H1 (cell line): ENCODE results near the gene RABGAP1. TPM values are rescaled to one million over a fixed set of nuclear protein-coding genes. Genes with fewer than 3 reads are reported as not detected.

Experiments used
- CTCF ChIA-PET: fragments of 300-600 bp; sonication (Branson Sonifier 250); formaldehyde crosslinking; loops from one replicate; lab custom pipeline; 2021; ENCODE audit not compliant: partially characterized antibody; lab: Charles Lee
- POLR2A ChIA-PET: fragments of 300-600 bp; sonication (Branson Sonifier 250); formaldehyde crosslinking; loops from one replicate; lab custom pipeline; 2021; ENCODE audit warnings: inconsistent platforms; ENCODE audit not compliant: partially characterized antibody; lab: Charles Lee
- DNase-seq, 2 experiments: peaks; one replicate each; pipeline versions ENCODE4 v3.0.0 to v3.0.0-alpha.2; 2010 to 2022; ENCODE audit warnings: low spot score in 2 of 2, low read depth in 1 of 2, mixed read lengths in 1 of 2
- FAIRE-seq: peaks from 2 replicates; lab custom pipeline; 2011; peaks lifted over from hg19 to GRCh38; lab: Jason Lieb, UNC
- H2AFZ ChIP-seq: 2 replicates; pipeline ENCODE4 v1.8.1; 2012; ENCODE audit warnings: low read length, inconsistent platforms
- H2AK5ac ChIP-seq: 2 replicates; pipeline ENCODE4 v1.6.1; 2013; ENCODE audit warnings: low read depth, low read length
- H2BK120ac ChIP-seq: replicated peaks from 2 replicates; pipeline ENCODE3; 2013; ENCODE audit warnings: low read depth, low read length, inconsistent platforms
- H2BK12ac ChIP-seq: 2 replicates; pipeline ENCODE4 v1.6.1; 2013; ENCODE audit warnings: low read depth, low read length
- H2BK15ac ChIP-seq: 2 replicates; pipeline ENCODE4 v1.6.1; 2013; ENCODE audit warnings: low read length
- H2BK20ac ChIP-seq: 2 replicates; pipeline ENCODE4 v1.6.1; 2013; ENCODE audit warnings: low read length
- H2BK5ac ChIP-seq: 2 replicates; pipeline ENCODE4 v1.6.1; 2013; ENCODE audit warnings: low read depth, low read length
- H3K14ac ChIP-seq: 2 replicates; pipeline ENCODE4 v1.6.1; 2013; ENCODE audit warnings: inconsistent platforms; ENCODE audit not compliant: insufficient read length
- H3K18ac ChIP-seq: 2 replicates; pipeline ENCODE4 v1.6.1; 2013; ENCODE audit warnings: low read length; ENCODE audit errors: extremely low read depth
- H3K23ac ChIP-seq: 2 replicates; pipeline ENCODE4 v1.6.1; 2013; ENCODE audit warnings: inconsistent platforms; ENCODE audit not compliant: insufficient read length
- H3K23me2 ChIP-seq: 2 replicates; pipeline ENCODE4 v1.6.1; 2013; ENCODE audit warnings: low read depth, low read length
- H3K27ac ChIP-seq: 2 replicates; pipeline ENCODE4 v1.6.1; 2011; ENCODE audit warnings: low read depth, low read length, inconsistent platforms
- H3K27me3 ChIP-seq, 4 experiments: replicated peaks in 1 of 4; 1 replicate in 1 of 4; 2 replicates in 3 of 4; pipeline versions ENCODE4 v1.6.1 to v1.8.1; 2011 to 2013; ENCODE audit warnings: low read length in 3 of 4, mild to moderate bottlenecking in 3 of 4, inconsistent platforms in 2 of 4, mixed read lengths in 2 of 4, moderate library complexity in 1 of 4; ENCODE audit not compliant: control insufficient read depth in 3 of 4, insufficient read depth in 3 of 4; ENCODE audit errors: extremely low read depth in 1 of 4
- H3K36me3 ChIP-seq, 4 experiments: 2 replicates each; pipeline versions ENCODE4 v1.6.1 to v1.8.1; 2011 to 2013; ENCODE audit warnings: mild to moderate bottlenecking in 4 of 4, low read length in 3 of 4, moderate library complexity in 2 of 4, control low read depth in 1 of 4, inconsistent platforms in 1 of 4; ENCODE audit not compliant: insufficient read depth in 4 of 4, control insufficient read depth in 2 of 4
- H3K4ac ChIP-seq: replicated peaks from 2 replicates; pipeline ENCODE3; 2013; ENCODE audit warnings: low read length, low read depth, mixed read lengths, inconsistent platforms; ENCODE audit not compliant: insufficient read length
- H3K4me1 ChIP-seq, 4 experiments: replicated peaks in 1 of 4; 1 replicate in 1 of 4; 2 replicates in 3 of 4; pipeline versions ENCODE4 v1.6.1 to v1.8.1; 2011 to 2013; ENCODE audit warnings: low read length in 3 of 4, inconsistent platforms in 2 of 4, mixed read lengths in 1 of 4; ENCODE audit not compliant: insufficient read depth in 4 of 4, control insufficient read depth in 3 of 4
- H3K4me2 ChIP-seq, 2 experiments: 2 replicates each; pipeline versions ENCODE4 v1.6.1 to v1.8.1; 2011 to 2013; ENCODE audit warnings: low read depth in 2 of 2, low read length in 2 of 2, control low read depth in 1 of 2, inconsistent platforms in 1 of 2, mild to moderate bottlenecking in 1 of 2; ENCODE audit not compliant: insufficient read depth in 1 of 2
- H3K4me3 ChIP-seq, 4 experiments: fragments of 200-600, 300-600 bp in 1 of 4; sonication (generic), shearing (Covaris generic), sonication (Bioruptor Twin) in 1 of 4; 2 replicates each; pipeline versions ENCODE4 v1.5.1 to v1.8.1; 2011 to 2016; ENCODE audit warnings: low read length in 4 of 4, low read depth in 3 of 4, control low read depth in 2 of 4, inconsistent platforms in 2 of 4, mild to moderate bottlenecking in 2 of 4, mixed read lengths in 1 of 4, moderate library complexity in 1 of 4; ENCODE audit not compliant: insufficient read depth in 2 of 4; ENCODE audit errors: extremely low read depth in 1 of 4
- H3K56ac ChIP-seq: replicated peaks from 2 replicates; pipeline ENCODE3; 2013; ENCODE audit warnings: low read depth, mild to moderate bottlenecking, mixed read lengths, low read length, inconsistent platforms; ENCODE audit not compliant: insufficient read length
- H3K79me1 ChIP-seq: 2 replicates; pipeline ENCODE4 v1.6.1; 2013; ENCODE audit warnings: low read depth, low read length, control low read depth
- H3K79me2 ChIP-seq, 2 experiments: 2 replicates each; pipeline versions ENCODE4 v1.6.1 to v1.8.1; 2012 to 2013; ENCODE audit warnings: low read length in 2 of 2, mild to moderate bottlenecking in 2 of 2, inconsistent platforms in 1 of 2; ENCODE audit not compliant: insufficient read depth in 2 of 2, control insufficient read depth in 1 of 2
- H3K9ac ChIP-seq, 4 experiments: replicated peaks in 1 of 4; 1 replicate in 1 of 4; 2 replicates in 3 of 4; pipeline versions ENCODE4 v1.6.1 to v1.8.1; 2011 to 2013; ENCODE audit warnings: low read depth in 3 of 4, low read length in 3 of 4, control low read depth in 2 of 4, mild to moderate bottlenecking in 2 of 4, moderate library complexity in 2 of 4, inconsistent platforms in 1 of 4; ENCODE audit errors: extremely low read depth in 1 of 4
- H3K9me3 ChIP-seq, 2 experiments: 2 replicates each; pipeline versions ENCODE4 v1.6.1 to v1.8.1; 2012 to 2013; ENCODE audit warnings: mild to moderate bottlenecking in 2 of 2, moderate library complexity in 2 of 2, control low read depth in 1 of 2, inconsistent platforms in 1 of 2, low read depth in 1 of 2, low read length in 1 of 2, mixed read lengths in 1 of 2; ENCODE audit not compliant: insufficient read depth in 2 of 2
- H4K20me1 ChIP-seq, 2 experiments: replicated peaks in 1 of 2; 2 replicates each; pipeline versions ENCODE3 to v1.8.1; 2011 to 2013; ENCODE audit warnings: inconsistent platforms in 2 of 2, low read length in 2 of 2, mild to moderate bottlenecking in 1 of 2; ENCODE audit not compliant: insufficient read depth in 2 of 2, control insufficient read depth in 1 of 2
- H4K5ac ChIP-seq: 2 replicates; pipeline ENCODE4 v1.6.1; 2013; ENCODE audit warnings: low read length, low read depth, mixed read lengths, inconsistent platforms; ENCODE audit not compliant: insufficient read length
- H4K8ac ChIP-seq: 2 replicates; pipeline ENCODE4 v1.8.0; 2013; ENCODE audit warnings: mild to moderate bottlenecking, moderate library complexity, low read length, inconsistent platforms; ENCODE audit not compliant: insufficient read depth; ENCODE audit errors: extremely low read depth
- H4K91ac ChIP-seq: replicated peaks from 2 replicates; pipeline ENCODE3; 2013; ENCODE audit warnings: low read length, mixed read lengths, inconsistent platforms; ENCODE audit not compliant: insufficient read length
- CBX8 ChIP-seq: fragments of 300-800, 300-1000 bp; sonication (generic); IDR thresholded peaks from 2 replicates; pipeline ENCODE4 v1.7.1; 2016; ENCODE audit warnings: low read depth, low read length, borderline replicate concordance
- CHD2 ChIP-seq: IDR thresholded peaks from 2 replicates; pipeline ENCODE4 v1.6.1; 2012; ENCODE audit warnings: low read length, improper control_type of control experiment
- CTBP2 ChIP-seq: IDR thresholded peaks from 2 replicates; pipeline ENCODE4 v1.7.0; 2011; ENCODE audit warnings: borderline replicate concordance, mild to moderate bottlenecking, moderate library complexity, mixed read lengths, low read length; ENCODE audit not compliant: insufficient read depth, insufficient read length
- JUND ChIP-seq: IDR thresholded peaks from 2 replicates; pipeline ENCODE4 v1.6.1; 2011; ENCODE audit warnings: mild to moderate bottlenecking, improper control_type of control experiment, low read length
- PHF8 ChIP-seq: fragments of 200-600 bp; sonication (generic); conservative IDR thresholded peaks from 2 replicates; pipeline ENCODE4 v1.7.1; 2012; ENCODE audit warnings: low read depth, mild to moderate bottlenecking, inconsistent platforms, low read length, moderate library complexity
- SAP30 ChIP-seq: fragments of 300-600 bp; sonication (generic); IDR thresholded peaks from 2 replicates; pipeline ENCODE4 v1.7.1; 2012; ENCODE audit warnings: low read length, moderate library complexity, mild to moderate bottlenecking, inconsistent platforms; ENCODE audit not compliant: insufficient read depth, insufficient replicate concordance
- SIN3A ChIP-seq, 2 experiments: IDR thresholded peaks in 1 of 2; conservative IDR thresholded peaks in 1 of 2; 2 replicates each; pipeline ENCODE4 v1.6.1; 2011 to 2012; ENCODE audit warnings: low read length in 2 of 2, improper control_type of control experiment in 1 of 2, low read depth in 1 of 2, mild to moderate bottlenecking in 1 of 2
- TAF7 ChIP-seq: optimal IDR thresholded peaks from 2 replicates; pipeline ENCODE3; 2011; ENCODE audit warnings: low read depth, mild to moderate bottlenecking, inconsistent platforms, low read length, moderate library complexity, borderline replicate concordance
- TCF12 ChIP-seq: IDR thresholded peaks from 2 replicates; pipeline ENCODE4 v1.6.1; 2011; ENCODE audit warnings: low read depth, mild to moderate bottlenecking, low read length
- TEAD4 ChIP-seq: IDR thresholded peaks from 2 replicates; pipeline ENCODE4 v1.6.1; 2012; ENCODE audit warnings: low read depth, low read length, inconsistent platforms, mixed read lengths
- WGBS, 2 experiments: shearing (Covaris generic) in 1 of 2; methylation state at CpG; one replicate each; pipeline versions ENCODE4 v1.1.6 to v1.1.7; 2013 to 2015; ENCODE audit warnings: low lambda C conversion rate in 2 of 2, mixed read lengths in 2 of 2, inconsistent platforms in 1 of 2, low coverage in 1 of 2, missing lambda C conversion rate in 1 of 2; ENCODE audit not compliant: insufficient replicate concordance in 2 of 2, insufficient coverage in 1 of 2, insufficient read length in 1 of 2; ENCODE audit errors: extremely low coverage in 1 of 2, missing lambda C conversion rate in 1 of 2; 5-methylcytosine and 5-hydroxymethylcytosine counted together
- polyA plus RNA-seq, 7 experiments: library from polyadenylated mRNA; depleted of rRNA in 3 of 7; stranded (reverse) in 5 of 7; unstranded in 2 of 7; fragments of >200 nt in 5 of 7; fragments of 200-250 nt in 2 of 7; gene quantifications; 1 replicate in 5 of 7; 2 replicates in 1 of 7; 4 replicates in 1 of 7; pipeline versions ENCODE4 v1.2.1 to v1.2.3, GENCODE V29; 2011 to 2013; ENCODE audit warnings: missing spikeins in 2 of 7, mixed read lengths in 2 of 7
- total RNA-seq: library from RNA; stranded (reverse); fragmentation: NEBNext Ultra II Directional; extraction: Animal tissue kit (Norgen Biotek cat#: 25700); gene quantifications from 2 replicates; pipeline ENCODE4 v1.2.1, GENCODE V29; 2021

The RABGAP1 gene
- total and polyA plus RNA-seq, 2 of the 8 experiments (the other 6 are each of a cell fraction or from before 2014, with no cell fraction given): 15.7 to 38.3 TPM

DNA sequence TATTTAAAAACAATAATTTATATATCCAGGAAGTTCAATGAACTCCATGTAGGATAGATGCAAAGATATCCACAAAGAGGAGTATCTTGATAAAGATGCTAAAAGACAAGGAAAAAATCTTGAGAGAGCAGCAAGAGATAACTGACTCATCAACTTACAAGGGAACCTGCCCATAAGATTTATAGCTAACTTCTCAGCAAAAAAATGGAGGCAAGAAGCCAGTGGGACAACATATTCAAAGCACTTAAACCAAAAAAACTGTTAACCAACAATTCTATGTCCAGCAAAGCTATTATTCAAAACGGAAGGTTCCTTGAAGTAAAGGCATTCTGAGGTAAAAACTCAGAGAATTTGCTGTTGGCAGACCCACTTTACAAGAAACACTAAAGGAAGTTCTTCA is 20.3 kb downstream of the RABGAP1 start:
- Histone ChIP-seq H3K18ac (no peak overlapping the region), H2AFZ (no peak overlapping the region), H2BK20ac (no peak overlapping the region), H4K20me1 (peaks cover 0 to 2% of the 10 kb centered on the region in 2 experiments), H2BK5ac (no peak overlapping the region), H4K8ac (no peak overlapping the region), H3K79me1 (no peaks in the 10 kb centered on the region; the same call in 1 of the 2 replicates), H2BK12ac (no peak overlapping the region), H3K9ac (no peak overlapping the region), H2BK120ac (no peak overlapping the region), H3K23me2 (no peaks in the 10 kb centered on the region), H3K4me1 (no peaks in the 10 kb centered on the region), H4K91ac (no peak overlapping the region), H3K36me3 (peaks cover 0 to 25% (median 6%) of the 10 kb centered on the region in 4 experiments; a peak in 5 of 8 replicates), H3K4me3 (no peak overlapping the region), H3K9me3 (no peaks in the 10 kb centered on the region), H3K27me3 (no peaks in the 10 kb centered on the region), H3K79me2 (peaks cover 0 to 10% of the 10 kb centered on the region in 2 experiments; a peak in 2 of 4 replicates), H3K23ac (no peak overlapping the region), H2AK5ac (no peak overlapping the region), H3K4me2 (no peak overlapping the region), H3K56ac (no peak overlapping the region), H3K4ac (no peak overlapping the region), H4K5ac (no peak overlapping the region), H3K14ac (no peak overlapping the region), H2BK15ac (no peak overlapping the region), H3K27ac (no peak overlapping the region)
- DNase-seq: no peak
- ChIA-PET POLR2A (interaction anchor here (1.3 to 2.1 kb wide), 3 partner anchors 10 to 30 kb away, joined by 3 to 6 read pairs (median 6); partner anchors contain the start of gene ZBTB26), CTCF (interaction anchor here (1.3 to 1.8 kb wide), 3 partner anchors 13 to 30 kb away, joined by 4 to 6 read pairs (median 4); no protein-coding TSS in a partner anchor)
- no peak for FAIRE-seq
- 84% methylated on average over 1 of the region's 1 CpG; no CpG with 5 or more reads in 1 of the 2 experiments for WGBS, 2 experiments
- TF ChIP-seq TCF12: no peak
- no peak for TF ChIP-seq SAP30
- TF ChIP-seq CTBP2: no peak
- TF ChIP-seq CBX8: no peak
- no peak for TF ChIP-seq JUND
- no peak for TF ChIP-seq PHF8
- no peak for TF ChIP-seq TAF7
- no peak for TF ChIP-seq SIN3A (conservative IDR thresholded peaks at IDR 0.05 in 1 of 2, IDR thresholded peaks at IDR 0.05 in 1 of 2; ENCODE audit: low read depth in 1 of 2, low read length in 2 of 2)
- no peak for TF ChIP-seq TEAD4
- TF ChIP-seq CHD2: no peak
